Measurements from ENCODE around the gene PPP3CA. TPM values are rescaled to one million over a fixed set of nuclear protein-coding genes. Genes with fewer than 3 reads are reported as not detected.

Gene PPP3CA
- total and polyA plus RNA-seq, 11 donors: 5.9 to 32.5 (median 19.3) TPM

DNA sequence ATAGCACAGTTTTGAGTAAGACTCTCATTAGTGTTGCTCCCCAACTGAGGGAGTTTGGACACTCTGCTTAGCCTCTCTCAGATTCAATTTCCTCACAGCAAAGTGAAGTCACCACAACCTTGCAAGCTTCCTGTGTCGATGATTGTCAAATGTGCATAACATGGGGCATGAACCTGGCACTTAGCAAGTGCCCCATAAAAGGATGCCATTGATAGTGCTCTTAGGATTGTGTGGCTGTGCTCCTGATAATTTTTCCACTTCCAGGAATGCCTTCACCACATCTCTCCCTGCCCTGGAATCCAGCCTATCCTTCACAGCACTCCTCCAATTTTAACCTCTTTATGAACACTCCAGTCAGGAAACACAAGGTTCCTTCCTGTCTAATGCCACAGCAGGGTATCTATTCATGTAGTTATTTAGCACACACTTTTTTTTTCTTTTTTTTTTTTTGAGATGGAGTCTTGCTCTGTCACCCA is 309.4 kb downstream of the PPP3CA start:
- intact Hi-C loops (cut with DNase I): no loop called here
- Histone ChIP-seq H3K36me3 (peaks cover 0 to 11% (median 0%) of the 10 kb centered on the region in 9 donors), H3K27ac (no peak overlapping the region), H3K4me3 (no peak overlapping the region), H3K27me3 (no peaks in the 10 kb centered on the region), H3K4me1 (peaks cover 0 to 24% (median 4%) of the 10 kb centered on the region in 12 donors), H3K9me3 (no peaks in the 10 kb centered on the region)
- TF ChIP-seq, protein P1, sequence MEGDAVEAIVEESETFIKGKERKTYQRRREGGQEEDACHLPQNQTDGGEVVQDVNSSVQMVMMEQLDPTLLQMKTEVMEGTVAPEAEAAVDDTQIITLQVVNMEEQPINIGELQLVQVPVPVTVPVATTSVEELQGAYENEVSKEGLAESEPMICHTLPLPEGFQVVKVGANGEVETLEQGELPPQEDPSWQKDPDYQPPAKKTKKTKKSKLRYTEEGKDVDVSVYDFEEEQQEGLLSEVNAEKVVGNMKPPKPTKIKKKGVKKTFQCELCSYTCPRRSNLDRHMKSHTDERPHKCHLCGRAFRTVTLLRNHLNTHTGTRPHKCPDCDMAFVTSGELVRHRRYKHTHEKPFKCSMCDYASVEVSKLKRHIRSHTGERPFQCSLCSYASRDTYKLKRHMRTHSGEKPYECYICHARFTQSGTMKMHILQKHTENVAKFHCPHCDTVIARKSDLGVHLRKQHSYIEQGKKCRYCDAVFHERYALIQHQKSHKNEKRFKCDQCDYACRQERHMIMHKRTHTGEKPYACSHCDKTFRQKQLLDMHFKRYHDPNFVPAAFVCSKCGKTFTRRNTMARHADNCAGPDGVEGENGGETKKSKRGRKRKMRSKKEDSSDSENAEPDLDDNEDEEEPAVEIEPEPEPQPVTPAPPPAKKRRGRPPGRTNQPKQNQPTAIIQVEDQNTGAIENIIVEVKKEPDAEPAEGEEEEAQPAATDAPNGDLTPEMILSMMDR (IDR thresholded peaks at IDR 0.05): no peak
- no peak for TF ChIP-seq POLR2A (IDR thresholded peaks at IDR 0.05)
- ATAC-seq (peak; percentile 51 to 89 (median 82)), DNase-seq (peak in 1 of 5 donors; percentile 16)
- whole genome bisulfite sequencing, 4 donors: 8 to 38% (median 22%) methylated on average over 1 of the region's 1 CpG

DNA sequence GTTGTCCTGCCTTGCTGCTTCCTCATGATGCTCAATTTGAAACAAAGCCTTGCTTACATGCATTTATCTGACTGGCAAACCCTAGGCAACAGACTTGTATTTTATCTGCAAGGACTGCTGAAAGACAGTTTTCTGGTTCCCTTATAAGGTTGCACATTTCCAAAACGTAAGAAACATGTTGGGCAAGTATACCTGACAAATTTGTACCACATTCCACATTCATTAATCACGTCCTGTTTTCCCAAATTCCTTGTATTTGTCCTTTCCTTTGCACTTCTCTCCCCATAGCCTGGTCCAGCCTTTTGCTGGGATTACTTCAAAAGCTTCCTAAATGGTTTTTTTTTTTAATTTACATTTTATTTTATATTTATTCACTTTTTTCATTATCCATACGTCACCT is 310.1 kb downstream of the PPP3CA start:
- H3K27me3 ChIP-seq: no peaks in the 10 kb centered on the region
- no peaks in the 10 kb centered on the region for H3K9me3 ChIP-seq
- H3K4me1 ChIP-seq: peaks cover 0 to 24% (median 3%) of the 10 kb centered on the region in 12 donors
- WGBS, 4 donors: 82 to 89% (median 87%) methylated on average over 3 of the region's 3 CpGs
- ATAC-seq: no peak
- peaks cover 0 to 14% (median 0%) of the 10 kb centered on the region in 9 donors for H3K36me3 ChIP-seq
- H3K4me3 ChIP-seq: no peak overlapping the region
- H3K27ac ChIP-seq: no peak overlapping the region
- DNase-seq: no peak
- intact Hi-C loops (cut with DNase I): no loop called here
- TF ChIP-seq, protein P1 (IDR thresholded peaks at IDR 0.05): no peak
- TF ChIP-seq POLR2A (IDR thresholded peaks at IDR 0.05): no peak

DNA sequence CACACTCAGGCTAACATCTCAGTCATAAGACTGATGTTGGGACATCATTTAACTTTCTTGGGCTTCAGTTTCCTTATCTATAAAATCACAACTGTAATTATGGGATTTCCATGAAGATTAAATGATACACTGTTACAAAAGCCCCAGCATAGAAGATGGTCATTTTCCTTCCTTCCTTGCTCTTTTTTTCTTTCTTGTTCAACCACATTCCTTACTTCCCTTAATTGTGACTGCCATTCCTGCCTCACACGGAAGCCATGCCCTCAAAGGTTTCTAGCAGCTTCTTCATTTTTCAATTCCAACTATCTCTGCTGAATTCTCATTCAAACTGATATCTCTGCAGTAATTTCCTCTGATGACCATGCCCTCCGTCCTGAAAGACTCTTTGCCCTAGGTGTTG is 311.8 kb downstream of the PPP3CA start:
- no peak overlapping the region for H3K27ac ChIP-seq
- no peak for DNase-seq
- ATAC-seq: no peak
- H3K27me3 ChIP-seq: no peaks in the 10 kb centered on the region
- no peak overlapping the region for H3K4me3 ChIP-seq
- H3K9me3 ChIP-seq: no peaks in the 10 kb centered on the region
- H3K4me1 ChIP-seq: peaks cover 0 to 24% (median 3%) of the 10 kb centered on the region in 12 donors
- intact Hi-C loops (cut with DNase I): no loop called here
- peaks cover 0 to 27% (median 12%) of the 10 kb centered on the region in 9 donors for H3K36me3 ChIP-seq
- TF ChIP-seq POLR2A (IDR thresholded peaks at IDR 0.05): no peak
- TF ChIP-seq, protein P1 (IDR thresholded peaks at IDR 0.05): no peak
- 84 to 85% (median 85%) methylated on average over 2 of the region's 2 CpGs for WGBS, 4 donors

DNA sequence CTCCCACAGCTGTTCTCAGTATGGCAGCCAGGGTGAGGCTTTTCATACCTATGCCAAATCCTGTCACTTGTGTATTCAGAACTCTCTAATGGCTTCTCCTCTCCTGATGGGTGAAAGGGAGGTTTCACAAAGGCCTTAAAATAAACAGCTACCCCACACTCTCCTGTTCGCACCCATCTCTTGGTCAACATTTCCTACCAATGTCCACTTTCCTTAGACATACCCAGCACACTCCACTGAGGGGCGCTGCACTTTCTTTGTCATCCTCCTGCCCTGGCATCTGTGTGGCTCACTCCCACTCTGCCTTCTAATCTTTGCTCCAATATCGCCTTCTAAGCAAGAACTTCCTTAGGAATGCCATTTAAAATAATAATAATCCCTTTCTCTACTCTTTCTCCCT is 313.3 kb downstream of the PPP3CA start:
- Histone ChIP-seq H3K4me1 (peaks cover 0 to 21% (median 3%) of the 10 kb centered on the region in 12 donors), H3K27ac (no peak overlapping the region), H3K27me3 (no peaks in the 10 kb centered on the region), H3K36me3 (peaks cover 0 to 18% (median 13%) of the 10 kb centered on the region in 9 donors), H3K9me3 (no peaks in the 10 kb centered on the region), H3K4me3 (no peak overlapping the region)
- intact Hi-C loops (cut with DNase I): no loop called here
- 93 to 97% (median 95%) methylated on average over 3 of the region's 3 CpGs for WGBS, 4 donors
- DNase-seq: no peak
- TF ChIP-seq POLR2A (IDR thresholded peaks at IDR 0.05): no peak
- TF ChIP-seq, protein P1 (IDR thresholded peaks at IDR 0.05): no peak
- no peak for ATAC-seq
